Measurements from ENCODE around the gene GNAQ.

- TF ChIP-seq, protein P1, sequence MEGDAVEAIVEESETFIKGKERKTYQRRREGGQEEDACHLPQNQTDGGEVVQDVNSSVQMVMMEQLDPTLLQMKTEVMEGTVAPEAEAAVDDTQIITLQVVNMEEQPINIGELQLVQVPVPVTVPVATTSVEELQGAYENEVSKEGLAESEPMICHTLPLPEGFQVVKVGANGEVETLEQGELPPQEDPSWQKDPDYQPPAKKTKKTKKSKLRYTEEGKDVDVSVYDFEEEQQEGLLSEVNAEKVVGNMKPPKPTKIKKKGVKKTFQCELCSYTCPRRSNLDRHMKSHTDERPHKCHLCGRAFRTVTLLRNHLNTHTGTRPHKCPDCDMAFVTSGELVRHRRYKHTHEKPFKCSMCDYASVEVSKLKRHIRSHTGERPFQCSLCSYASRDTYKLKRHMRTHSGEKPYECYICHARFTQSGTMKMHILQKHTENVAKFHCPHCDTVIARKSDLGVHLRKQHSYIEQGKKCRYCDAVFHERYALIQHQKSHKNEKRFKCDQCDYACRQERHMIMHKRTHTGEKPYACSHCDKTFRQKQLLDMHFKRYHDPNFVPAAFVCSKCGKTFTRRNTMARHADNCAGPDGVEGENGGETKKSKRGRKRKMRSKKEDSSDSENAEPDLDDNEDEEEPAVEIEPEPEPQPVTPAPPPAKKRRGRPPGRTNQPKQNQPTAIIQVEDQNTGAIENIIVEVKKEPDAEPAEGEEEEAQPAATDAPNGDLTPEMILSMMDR (IDR thresholded peaks at IDR 0.05; ENCODE audit: low read depth, low read length): no peak
- TF ChIP-seq POLR2A (IDR thresholded peaks at IDR 0.05; ENCODE audit: extremely low read depth, insufficient read length) (no peak), MYC (IDR thresholded peaks at IDR 0.05; ENCODE audit: low read depth, low read length) (no peak)
- TF ChIP-seq, protein P2, sequence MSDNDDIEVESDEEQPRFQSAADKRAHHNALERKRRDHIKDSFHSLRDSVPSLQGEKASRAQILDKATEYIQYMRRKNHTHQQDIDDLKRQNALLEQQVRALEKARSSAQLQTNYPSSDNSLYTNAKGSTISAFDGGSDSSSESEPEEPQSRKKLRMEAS (IDR thresholded peaks at IDR 0.05; ENCODE audit: low read depth, low read length): no peak
Measured at GRCh38 chr9:78026947-78027346, 4.7 kb downstream of the GNAQ start.
